Thyroid gland (tissue), 4 donors: ENCODE results near the gene BDNF. TPM values are rescaled to one million over a fixed set of nuclear protein-coding genes. Genes with fewer than 3 reads are reported as not detected.

ENCODE experiments used
- DNase-seq, 2 donors: peaks; one replicate each; pipeline ENCODE4 v3.0.0-alpha.2; 2019
- H3K27ac ChIP-seq, 3 donors: fragments of 200-600 bp; sonication (generic); 1 replicate in 2 of 3; 2 replicates in 1 of 3; pipeline ENCODE4 v1.5.1; 2016 to 2019; ENCODE audit warnings: mild to moderate bottlenecking in 1 of 3, moderate library complexity in 1 of 3
- H3K27me3 ChIP-seq: fragments of 200-600 bp; sonication (generic); one replicate; pipeline ENCODE4 v1.5.1; 2019
- H3K36me3 ChIP-seq, 2 donors: fragments of 200-600 bp; sonication (generic); one replicate each; pipeline ENCODE4 v1.5.1; 2016 to 2019
- H3K4me1 ChIP-seq, 2 donors: fragments of 200-600 bp; sonication (generic); one replicate each; pipeline ENCODE4 v1.5.1; 2017 to 2019
- H3K4me3 ChIP-seq, 3 donors: fragments of 200-600 bp; sonication (generic); replicated peaks in 1 of 3; 1 replicate in 2 of 3; 2 replicates in 1 of 3; pipeline ENCODE4 v1.5.1; 2016; ENCODE audit warnings: mild to moderate bottlenecking in 1 of 3
- H3K9me3 ChIP-seq: fragments of 200-600 bp; sonication (generic); one replicate; pipeline ENCODE4 v1.5.1; 2017
- POLR2A ChIP-seq, 2 donors: fragments of 450-650 bp; IDR thresholded peaks; one replicate each; pipeline ENCODE4 v1.6.1; 2017; ENCODE audit warnings: antibody characterized with exemption in 2 of 2, mild to moderate bottlenecking in 2 of 2, moderate library complexity in 1 of 2
- WGBS, 2 donors: methylation state at CpG; one replicate each; pipeline ENCODE4 v1.1.5; 2017; 5-methylcytosine and 5-hydroxymethylcytosine counted together
- intact Hi-C: fragments of 100-400 bp; cut with DNase I; formaldehyde crosslinking; loops from one replicate; pipeline ENCODE4 v1.15.1; 2023
- total RNA-seq, 4 donors: library from RNA; depleted of rRNA; stranded (reverse); fragments of >200 nt; gene quantifications; one replicate each; pipeline ENCODE4 v1.2.3, GENCODE V29; 2016
- TF ChIP-seq, protein P1 (sequence below), 6 experiments: fragments of 200-600 bp in 3 of 6; fragments of 450-650 bp in 3 of 6; sonication (generic) in 3 of 6; IDR thresholded peaks; one replicate each; pipeline ENCODE4 v1.5.1; 2016 to 2019; ENCODE audit warnings: antibody characterized with exemption in 6 of 6, mild to moderate bottlenecking in 2 of 6, inconsistent platforms in 1 of 6, moderate library complexity in 1 of 6

Gene BDNF
- total RNA-seq, 4 donors from 2014 or later: 0.54 to 4.7 (median 1.1) TPM

DNA sequence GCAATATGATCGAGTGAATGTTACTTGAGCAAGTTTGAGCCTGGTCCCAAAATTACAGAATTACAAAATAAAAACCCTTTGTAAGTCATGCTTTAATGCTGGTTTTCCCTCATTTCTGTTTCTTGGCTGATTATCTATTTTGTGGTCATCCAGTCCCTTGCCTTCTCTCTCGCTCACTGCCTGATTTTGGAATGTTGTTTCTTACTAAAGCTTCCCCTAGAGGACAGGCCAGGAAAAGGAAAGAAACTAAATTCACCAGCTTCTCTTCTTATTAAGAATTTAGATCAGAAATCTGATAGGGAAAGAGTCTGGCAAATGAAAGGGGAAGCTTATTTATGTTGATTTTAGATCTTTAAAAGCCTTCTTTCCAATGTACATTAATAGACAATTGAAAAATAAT is 16.6 kb upstream of the BDNF start:
- H3K27me3 ChIP-seq: peaks cover 9% of the 10 kb centered on the region
- WGBS, 2 donors: 67 to 73% methylated on average over 2 of the region's 2 CpGs
- no peak overlapping the region for H3K4me3 ChIP-seq
- peaks cover 14 to 18% of the 10 kb centered on the region in 2 donors for H3K4me1 ChIP-seq
- no peak for DNase-seq
- intact Hi-C loops: no loop called here
- no peak overlapping the region for H3K27ac ChIP-seq
- H3K36me3 ChIP-seq: no peaks in the 10 kb centered on the region
- no peak for TF ChIP-seq POLR2A (IDR thresholded peaks at IDR 0.05)
- TF ChIP-seq, protein P1, sequence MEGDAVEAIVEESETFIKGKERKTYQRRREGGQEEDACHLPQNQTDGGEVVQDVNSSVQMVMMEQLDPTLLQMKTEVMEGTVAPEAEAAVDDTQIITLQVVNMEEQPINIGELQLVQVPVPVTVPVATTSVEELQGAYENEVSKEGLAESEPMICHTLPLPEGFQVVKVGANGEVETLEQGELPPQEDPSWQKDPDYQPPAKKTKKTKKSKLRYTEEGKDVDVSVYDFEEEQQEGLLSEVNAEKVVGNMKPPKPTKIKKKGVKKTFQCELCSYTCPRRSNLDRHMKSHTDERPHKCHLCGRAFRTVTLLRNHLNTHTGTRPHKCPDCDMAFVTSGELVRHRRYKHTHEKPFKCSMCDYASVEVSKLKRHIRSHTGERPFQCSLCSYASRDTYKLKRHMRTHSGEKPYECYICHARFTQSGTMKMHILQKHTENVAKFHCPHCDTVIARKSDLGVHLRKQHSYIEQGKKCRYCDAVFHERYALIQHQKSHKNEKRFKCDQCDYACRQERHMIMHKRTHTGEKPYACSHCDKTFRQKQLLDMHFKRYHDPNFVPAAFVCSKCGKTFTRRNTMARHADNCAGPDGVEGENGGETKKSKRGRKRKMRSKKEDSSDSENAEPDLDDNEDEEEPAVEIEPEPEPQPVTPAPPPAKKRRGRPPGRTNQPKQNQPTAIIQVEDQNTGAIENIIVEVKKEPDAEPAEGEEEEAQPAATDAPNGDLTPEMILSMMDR (IDR thresholded peaks at IDR 0.05): peak in 1 of 6 experiments; percentile 21
- no peaks in the 10 kb centered on the region for H3K9me3 ChIP-seq

DNA sequence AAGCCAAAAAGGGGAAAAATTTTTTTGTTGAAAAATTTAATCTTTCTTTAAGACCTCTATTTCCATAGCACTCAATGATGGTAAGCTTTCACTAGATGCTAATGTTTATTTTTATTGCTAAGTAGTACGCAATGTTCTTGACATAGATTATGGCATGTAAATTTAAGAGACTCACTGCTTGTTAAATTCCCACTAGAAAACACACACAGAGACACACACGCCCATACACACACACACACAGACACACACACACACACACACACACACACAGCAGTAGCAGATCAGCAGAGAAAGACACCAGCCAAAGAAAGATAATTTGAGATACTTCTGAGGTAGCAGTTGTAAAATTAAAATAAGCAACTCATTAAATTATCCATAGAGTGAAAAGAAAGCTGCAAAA is 16.0 kb upstream of the BDNF start:
- Histone ChIP-seq H3K4me1 (peaks cover 10 to 18% of the 10 kb centered on the region in 2 donors), H3K27me3 (peaks cover 3% of the 10 kb centered on the region), H3K9me3 (no peaks in the 10 kb centered on the region), H3K4me3 (no peak overlapping the region), H3K27ac (no peak overlapping the region), H3K36me3 (no peaks in the 10 kb centered on the region)
- WGBS, 2 donors: 81 to 88% methylated on average over 2 of the region's 2 CpGs
- intact Hi-C loops: no loop called here
- DNase-seq: no peak
- TF ChIP-seq, protein P1 (IDR thresholded peaks at IDR 0.05): no peak
- TF ChIP-seq POLR2A (IDR thresholded peaks at IDR 0.05): no peak

DNA sequence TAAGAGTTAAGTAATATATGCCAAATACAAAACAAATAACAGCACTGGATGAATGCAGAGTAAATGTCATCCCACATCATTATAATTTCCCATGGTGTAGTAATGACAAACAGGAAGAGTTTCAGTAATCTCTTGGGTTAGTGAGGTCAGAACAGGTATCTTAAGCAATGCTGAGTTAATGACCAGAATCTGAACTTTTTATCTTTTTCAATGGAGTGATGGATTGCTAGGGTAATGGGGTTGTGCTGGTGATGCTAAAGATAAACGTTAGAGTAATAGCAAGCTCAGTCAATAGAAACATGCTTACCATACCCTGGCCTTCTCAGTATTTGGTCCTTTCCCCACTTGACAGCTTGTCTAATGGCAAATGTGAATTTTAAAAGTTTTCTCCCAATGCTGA is 11.5 kb upstream of the BDNF start:
- no peak for DNase-seq
- no peak overlapping the region for H3K4me3 ChIP-seq
- no peak overlapping the region for H3K27ac ChIP-seq
- H3K27me3 ChIP-seq: no peaks in the 10 kb centered on the region
- no peaks in the 10 kb centered on the region for H3K4me1 ChIP-seq
- intact Hi-C loops: no loop called here
- no peak for TF ChIP-seq POLR2A (IDR thresholded peaks at IDR 0.05)
- TF ChIP-seq, protein P1 (IDR thresholded peaks at IDR 0.05): no peak
- H3K9me3 ChIP-seq: no peaks in the 10 kb centered on the region
- H3K36me3 ChIP-seq: no peaks in the 10 kb centered on the region
- WGBS, 2 donors: 37 to 41% methylated on average over 1 of the region's 1 CpG

DNA sequence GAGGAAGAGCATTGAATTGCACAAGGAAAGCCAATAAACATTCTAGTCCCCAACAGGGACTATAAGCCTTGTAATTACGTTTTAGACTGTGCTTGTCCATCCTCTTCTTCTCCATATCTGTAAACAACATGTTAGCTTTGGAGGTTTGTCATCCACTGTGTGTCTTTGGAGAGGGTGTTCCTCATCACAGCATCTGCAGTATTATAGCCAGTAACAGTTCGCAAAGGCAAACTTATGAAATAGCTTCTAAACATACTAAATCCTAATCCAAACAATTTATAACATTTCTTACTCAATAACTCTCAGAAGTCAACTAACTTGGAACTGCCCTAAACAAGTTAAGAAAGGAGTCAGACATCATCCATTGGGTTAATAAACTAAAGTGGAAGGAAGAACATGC is 10.3 kb upstream of the BDNF start:
- Histone ChIP-seq H3K4me1 (no peaks in the 10 kb centered on the region), H3K4me3 (no peak overlapping the region)

GRCh38 chr11:27707676-27708075 is 7.4 kb upstream of the BDNF start:
- TF ChIP-seq, protein P1 (IDR thresholded peaks at IDR 0.05): no peak
- no peak for TF ChIP-seq POLR2A (IDR thresholded peaks at IDR 0.05)
- Histone ChIP-seq H3K36me3 (no peaks in the 10 kb centered on the region), H3K9me3 (no peaks in the 10 kb centered on the region), H3K4me3 (no peak overlapping the region), H3K27me3 (no peaks in the 10 kb centered on the region), H3K4me1 (no peaks in the 10 kb centered on the region), H3K27ac (no peak overlapping the region)
- WGBS, 2 donors: 93 to 95% methylated on average over 3 of the region's 3 CpGs
- DNase-seq: no peak
- intact Hi-C loops: no loop called here

More for the DNA sequence above, 10.3 kb upstream of the BDNF start:
- no peaks in the 10 kb centered on the region for H3K27me3 ChIP-seq
- intact Hi-C loops: no loop called here
- no peak overlapping the region for H3K27ac ChIP-seq
- TF ChIP-seq POLR2A (IDR thresholded peaks at IDR 0.05): no peak
- TF ChIP-seq, protein P1 (IDR thresholded peaks at IDR 0.05): no peak
- no peaks in the 10 kb centered on the region for H3K9me3 ChIP-seq
- 63 to 67% methylated on average over 2 of the region's 2 CpGs for WGBS, 2 donors
- no peaks in the 10 kb centered on the region for H3K36me3 ChIP-seq
- no peak for DNase-seq
